Skeletal muscle satellite cell (primary cell): Measurements from ENCODE around the gene RARG.

Source experiments
- H3K27me3 ChIP-seq: 2 replicates; pipeline ENCODE4 v1.7.0; 2013; ENCODE audit warnings: low read length; ENCODE audit not compliant: control insufficient read depth, insufficient read depth
- H3K36me3 ChIP-seq: 2 replicates; pipeline ENCODE4 v1.7.0; 2013; ENCODE audit warnings: mild to moderate bottlenecking, control low read depth, low read length; ENCODE audit not compliant: insufficient read depth
- H3K4me1 ChIP-seq: 2 replicates; pipeline ENCODE4 v1.7.0; 2013; ENCODE audit warnings: low read length; ENCODE audit not compliant: control insufficient read depth, insufficient read depth
- H3K4me2 ChIP-seq: 2 replicates; pipeline ENCODE4 v1.7.0; 2013; ENCODE audit warnings: mild to moderate bottlenecking, low read length
- H3K4me3 ChIP-seq: 2 replicates; pipeline ENCODE4 v1.7.0; 2013; ENCODE audit warnings: low read length
- H3K9ac ChIP-seq: 2 replicates; pipeline ENCODE4 v1.7.0; 2013; ENCODE audit warnings: mild to moderate bottlenecking, low read depth, low read length, moderate library complexity
- H3K9me3 ChIP-seq: replicated peaks from 2 replicates; pipeline ENCODE4 v1.7.0; 2013; ENCODE audit warnings: mild to moderate bottlenecking, control low read depth, low read length

The RARG gene

GRCh38 chr12:53259891-53260290 lies 27.9 kb upstream of the RARG start:
- Histone ChIP-seq H3K9me3 (no peaks in the 10 kb centered on the region), H3K9ac (no peak overlapping the region), H3K4me3 (no peak overlapping the region), H3K36me3 (peaks cover 4% of the 10 kb centered on the region), H3K4me1 (no peaks in the 10 kb centered on the region), H3K4me2 (no peak overlapping the region), H3K27me3 (no peaks in the 10 kb centered on the region)

DNA sequence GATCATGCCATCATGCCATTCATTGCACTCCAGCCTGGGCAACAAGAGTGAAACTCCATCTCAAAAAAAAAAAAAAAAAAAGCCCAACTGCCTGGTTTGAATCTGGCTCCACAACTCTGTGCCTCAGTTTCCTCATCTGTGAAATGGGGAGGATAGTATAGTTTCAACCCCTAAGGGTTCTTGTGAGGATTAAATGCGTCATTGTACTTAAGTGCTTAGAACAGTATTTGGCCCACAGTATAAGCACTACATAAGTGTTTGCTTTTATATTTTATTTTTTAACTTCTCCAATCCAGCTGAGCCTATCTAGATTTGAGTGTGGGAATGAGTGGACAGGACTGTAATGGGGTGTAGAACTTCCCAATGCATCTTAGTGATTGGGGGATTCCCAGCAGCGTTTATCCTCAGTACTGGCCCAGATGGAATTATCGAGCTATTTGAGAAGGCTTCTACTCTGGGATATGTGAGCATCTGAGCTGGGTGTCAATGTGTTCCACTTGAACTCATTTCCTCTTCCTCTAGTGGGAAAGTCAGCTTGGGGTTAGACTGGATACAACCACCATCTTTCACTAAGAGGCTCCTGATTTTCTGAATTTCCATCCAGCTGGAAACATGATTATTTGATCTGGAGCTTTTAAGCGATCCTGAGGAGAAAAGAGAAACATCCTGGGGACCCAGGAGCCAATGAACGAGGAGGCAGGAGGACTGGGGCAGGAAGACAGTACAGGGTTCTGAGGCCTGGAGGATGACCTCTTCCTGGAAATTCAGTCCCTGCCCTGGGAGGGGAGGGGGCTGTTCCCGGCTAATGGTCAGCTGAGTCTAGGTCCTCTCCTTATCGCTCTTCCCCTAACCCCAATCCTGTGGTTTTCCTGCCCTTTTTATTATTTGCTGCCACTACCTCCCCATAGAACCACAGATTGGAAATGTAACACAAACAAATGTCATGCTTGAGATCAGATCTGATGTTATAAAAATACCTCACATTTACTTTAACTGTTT lies 26.8 kb upstream of the RARG start:
- Histone ChIP-seq H3K27me3 (no peaks in the 10 kb centered on the region), H3K9me3 (no peaks in the 10 kb centered on the region), H3K9ac (no peak overlapping the region), H3K4me1 (no peaks in the 10 kb centered on the region), H3K36me3 (peaks cover 12% of the 10 kb centered on the region), H3K4me3 (no peak overlapping the region), H3K4me2 (no peak overlapping the region)

GRCh38 chr12:53255996-53256395 lies 24.0 kb upstream of the RARG start:
- no peaks in the 10 kb centered on the region for H3K27me3 ChIP-seq
- no peaks in the 10 kb centered on the region for H3K9me3 ChIP-seq
- H3K9ac ChIP-seq: no peak overlapping the region
- peaks cover 14% of the 10 kb centered on the region for H3K36me3 ChIP-seq
- no peak overlapping the region for H3K4me3 ChIP-seq
- H3K4me1 ChIP-seq: peaks cover 16% of the 10 kb centered on the region
- no peak overlapping the region for H3K4me2 ChIP-seq

- no peak overlapping the region for H3K4me2 ChIP-seq
- H3K36me3 ChIP-seq: peaks cover 14% of the 10 kb centered on the region
- no peak overlapping the region for H3K4me3 ChIP-seq
- H3K27me3 ChIP-seq: no peaks in the 10 kb centered on the region
- no peak overlapping the region for H3K9ac ChIP-seq
- H3K4me1 ChIP-seq: peaks cover 17% of the 10 kb centered on the region
- no peaks in the 10 kb centered on the region for H3K9me3 ChIP-seq
Observed at GRCh38 chr12:53254816-53255545, 23.0 kb upstream of the RARG start.

- H3K4me1 ChIP-seq: peaks cover 17% of the 10 kb centered on the region
- H3K9me3 ChIP-seq: no peaks in the 10 kb centered on the region
- peak overlapping the region; percentile 96 for H3K4me3 ChIP-seq
- no peaks in the 10 kb centered on the region for H3K27me3 ChIP-seq
- H3K36me3 ChIP-seq: peaks cover 14% of the 10 kb centered on the region
- peak overlapping the region; percentile 93 for H3K4me2 ChIP-seq
- H3K9ac ChIP-seq: no peak overlapping the region
Observed at GRCh38 chr12:53253298-53253697, 21.3 kb upstream of the RARG start.

GRCh38 chr12:53252349-53252916 lies 20.4 kb upstream of the RARG start:
- H3K9ac ChIP-seq: peak overlapping the region; percentile 91
- H3K4me3 ChIP-seq: peak overlapping the region; percentile 96
- H3K27me3 ChIP-seq: no peaks in the 10 kb centered on the region
- peak overlapping the region; percentile 93 for H3K4me2 ChIP-seq
- H3K4me1 ChIP-seq: peaks cover 17% of the 10 kb centered on the region
- H3K9me3 ChIP-seq: no peaks in the 10 kb centered on the region
- peaks cover 14% of the 10 kb centered on the region for H3K36me3 ChIP-seq

- Histone ChIP-seq H3K36me3 (peaks cover 14% of the 10 kb centered on the region), H3K4me1 (peaks cover 17% of the 10 kb centered on the region), H3K4me3 (peak overlapping the region; percentile 96), H3K4me2 (peak overlapping the region; percentile 93), H3K9ac (peak overlapping the region; percentile 91), H3K9me3 (no peaks in the 10 kb centered on the region), H3K27me3 (no peaks in the 10 kb centered on the region)
Observed at GRCh38 chr12:53251477-53252348, 19.7 kb upstream of the RARG start.

DNA sequence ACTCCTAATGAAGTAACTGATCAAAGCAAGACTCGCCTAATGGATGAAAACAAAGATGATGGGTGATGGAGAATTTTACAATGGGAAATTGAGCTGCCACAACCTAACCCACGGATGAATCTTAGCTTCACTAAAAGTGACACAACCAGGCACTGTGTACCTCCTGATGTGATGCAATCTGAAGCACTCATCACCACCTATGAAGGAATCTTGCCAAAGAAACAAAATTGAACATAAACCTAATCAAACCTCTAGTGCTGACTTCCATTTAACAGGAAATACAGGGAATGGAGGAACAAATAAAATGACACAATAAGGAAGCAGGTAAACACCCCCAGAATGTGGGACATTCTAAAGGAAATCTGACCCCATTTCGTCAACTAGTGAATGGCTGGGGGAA lies 13.3 kb upstream of the RARG start:
- Histone ChIP-seq H3K36me3 (no peaks in the 10 kb centered on the region), H3K27me3 (peaks cover 38% of the 10 kb centered on the region), H3K9me3 (no peaks in the 10 kb centered on the region), H3K4me3 (no peak overlapping the region), H3K4me2 (no peak overlapping the region), H3K9ac (no peak overlapping the region), H3K4me1 (no peaks in the 10 kb centered on the region)

DNA sequence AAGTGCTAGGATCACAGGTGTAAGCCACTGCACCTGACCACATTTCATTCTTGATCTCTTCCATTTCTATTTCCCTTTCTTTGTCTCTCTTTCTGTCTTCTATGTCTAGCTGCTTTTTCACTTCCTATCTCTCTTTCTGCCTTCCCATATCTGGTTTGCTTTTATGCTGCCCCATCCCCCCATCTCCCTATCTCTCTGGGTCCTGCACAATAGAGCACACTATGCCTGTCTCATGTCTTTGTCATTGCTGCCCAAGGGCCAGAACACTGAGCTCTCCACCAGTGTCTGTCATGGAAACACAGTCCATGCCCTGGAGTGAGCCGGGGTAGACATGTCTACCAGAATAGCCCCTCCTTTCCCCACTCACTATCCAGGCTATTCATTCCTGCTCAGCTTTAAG lies 12.3 kb upstream of the RARG start:
- Histone ChIP-seq H3K36me3 (no peaks in the 10 kb centered on the region), H3K4me1 (no peaks in the 10 kb centered on the region), H3K27me3 (peaks cover 46% of the 10 kb centered on the region), H3K4me3 (no peak overlapping the region), H3K4me2 (no peak overlapping the region), H3K9me3 (no peaks in the 10 kb centered on the region), H3K9ac (no peak overlapping the region)

DNA sequence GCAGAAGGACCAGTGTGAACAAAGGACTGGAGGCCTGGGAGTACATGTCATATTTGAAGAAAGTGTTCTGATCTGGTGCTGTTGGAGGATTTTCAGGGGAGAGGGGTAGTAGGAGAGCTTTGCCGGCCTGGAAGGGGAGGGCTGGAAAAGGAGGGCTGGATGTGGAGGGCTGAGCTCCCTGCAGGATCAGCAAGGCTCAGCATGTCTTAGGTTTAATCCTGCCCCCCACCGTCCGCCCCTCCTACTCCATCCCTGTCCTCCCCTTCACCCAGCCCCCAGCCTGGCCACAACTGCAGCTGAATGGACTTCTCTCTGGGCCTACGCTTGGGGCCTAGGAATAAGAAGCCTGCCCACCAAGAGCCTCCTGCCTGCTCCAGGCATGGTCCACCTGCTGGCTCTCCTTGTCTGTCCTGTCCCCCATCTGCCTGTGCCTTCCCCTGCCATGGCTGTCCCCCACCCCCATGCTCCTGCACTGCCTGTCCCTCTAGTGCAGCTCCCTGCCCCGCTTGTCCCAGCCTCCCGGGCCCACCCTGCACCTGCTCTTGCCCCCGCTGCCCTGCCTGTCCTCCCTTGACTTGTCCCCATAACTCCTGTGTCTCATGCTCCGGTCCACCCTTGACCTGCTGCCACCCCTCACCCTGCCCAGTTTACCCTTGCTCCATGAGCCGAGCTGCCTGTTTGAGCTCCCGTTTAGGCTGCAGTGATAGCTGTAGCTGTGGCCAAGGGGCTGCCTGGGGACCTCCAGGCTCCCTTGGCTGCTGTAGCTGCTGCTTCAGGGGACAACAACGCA lies 9.8 kb upstream of the RARG start:
- Histone ChIP-seq H3K4me1 (no peaks in the 10 kb centered on the region), H3K4me2 (no peak overlapping the region), H3K27me3 (peaks cover 55% of the 10 kb centered on the region), H3K9me3 (no peaks in the 10 kb centered on the region), H3K36me3 (no peaks in the 10 kb centered on the region), H3K9ac (no peak overlapping the region), H3K4me3 (no peak overlapping the region)
